ENCODE data around the gene ABCC8. TPM values are rescaled to one million over a fixed set of nuclear protein-coding genes. Genes with fewer than 3 reads are reported as not detected.

ABCC8 gene
- total RNA-seq, 4 donors from 2014 or later = 0.23 to 1.9 (median 0.62) TPM; not detected in 1

- Histone ChIP-seq H3K4me1 (no peaks in the 10 kb centered on the region), H3K36me3 (no peaks in the 10 kb centered on the region), H3K27me3 (no peaks in the 10 kb centered on the region), H3K4me3 (no peak overlapping the region), H3K27ac (no peak overlapping the region), H3K9me3 (no peaks in the 10 kb centered on the region)
- TF ChIP-seq, protein P1, sequence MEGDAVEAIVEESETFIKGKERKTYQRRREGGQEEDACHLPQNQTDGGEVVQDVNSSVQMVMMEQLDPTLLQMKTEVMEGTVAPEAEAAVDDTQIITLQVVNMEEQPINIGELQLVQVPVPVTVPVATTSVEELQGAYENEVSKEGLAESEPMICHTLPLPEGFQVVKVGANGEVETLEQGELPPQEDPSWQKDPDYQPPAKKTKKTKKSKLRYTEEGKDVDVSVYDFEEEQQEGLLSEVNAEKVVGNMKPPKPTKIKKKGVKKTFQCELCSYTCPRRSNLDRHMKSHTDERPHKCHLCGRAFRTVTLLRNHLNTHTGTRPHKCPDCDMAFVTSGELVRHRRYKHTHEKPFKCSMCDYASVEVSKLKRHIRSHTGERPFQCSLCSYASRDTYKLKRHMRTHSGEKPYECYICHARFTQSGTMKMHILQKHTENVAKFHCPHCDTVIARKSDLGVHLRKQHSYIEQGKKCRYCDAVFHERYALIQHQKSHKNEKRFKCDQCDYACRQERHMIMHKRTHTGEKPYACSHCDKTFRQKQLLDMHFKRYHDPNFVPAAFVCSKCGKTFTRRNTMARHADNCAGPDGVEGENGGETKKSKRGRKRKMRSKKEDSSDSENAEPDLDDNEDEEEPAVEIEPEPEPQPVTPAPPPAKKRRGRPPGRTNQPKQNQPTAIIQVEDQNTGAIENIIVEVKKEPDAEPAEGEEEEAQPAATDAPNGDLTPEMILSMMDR (IDR thresholded peaks at IDR 0.05) = no peak
- TF ChIP-seq POLR2A (IDR thresholded peaks at IDR 0.05) (no peak), EP300 (IDR thresholded peaks at IDR 0.05) (no peak), POLR2AphosphoS5 (IDR thresholded peaks at IDR 0.05) (no peak)
- ATAC-seq = no peak
- 90 to 100% methylated on average over 1 to 3 of the region's 7 CpGs for WGBS, 2 donors (ENCODE audit: low coverage in 1 of 2)
These were observed 40.0 kb upstream of the ABCC8 start for GRCh38 chr11:17516551-17517150.

- TF ChIP-seq EP300 (IDR thresholded peaks at IDR 0.05) (no peak), POLR2AphosphoS5 (IDR thresholded peaks at IDR 0.05) (no peak), POLR2A (IDR thresholded peaks at IDR 0.05) (no peak)
- TF ChIP-seq, protein P1 (IDR thresholded peaks at IDR 0.05) = no peak
- Histone ChIP-seq H3K4me3 (no peak overlapping the region), H3K27ac (no peak overlapping the region), H3K9me3 (no peaks in the 10 kb centered on the region), H3K4me1 (no peaks in the 10 kb centered on the region), H3K36me3 (no peaks in the 10 kb centered on the region), H3K27me3 (no peaks in the 10 kb centered on the region)
- ATAC-seq = no peak
- 36 to 74% methylated on average over 3 to 5 of the region's 5 CpGs for WGBS, 2 donors (ENCODE audit: low coverage in 1 of 2)
These were observed 39.0 kb upstream of the ABCC8 start for GRCh38 chr11:17515443-17516176.

- no peak for ATAC-seq
- Histone ChIP-seq H3K4me3 (no peak overlapping the region), H3K27me3 (no peaks in the 10 kb centered on the region), H3K36me3 (no peaks in the 10 kb centered on the region), H3K27ac (no peak overlapping the region), H3K9me3 (no peaks in the 10 kb centered on the region), H3K4me1 (no peaks in the 10 kb centered on the region)
- WGBS, 2 donors (ENCODE audit: low coverage in 1 of 2) = 84 to 87% methylated on average over 3 to 4 of the region's 4 CpGs
- TF ChIP-seq, protein P1 (IDR thresholded peaks at IDR 0.05) = no peak
- no peak for TF ChIP-seq EP300 (IDR thresholded peaks at IDR 0.05)
- no peak for TF ChIP-seq POLR2A (IDR thresholded peaks at IDR 0.05)
- no peak for TF ChIP-seq POLR2AphosphoS5 (IDR thresholded peaks at IDR 0.05)
These were observed 37.8 kb upstream of the ABCC8 start for GRCh38 chr11:17514476-17514875.

DNA sequence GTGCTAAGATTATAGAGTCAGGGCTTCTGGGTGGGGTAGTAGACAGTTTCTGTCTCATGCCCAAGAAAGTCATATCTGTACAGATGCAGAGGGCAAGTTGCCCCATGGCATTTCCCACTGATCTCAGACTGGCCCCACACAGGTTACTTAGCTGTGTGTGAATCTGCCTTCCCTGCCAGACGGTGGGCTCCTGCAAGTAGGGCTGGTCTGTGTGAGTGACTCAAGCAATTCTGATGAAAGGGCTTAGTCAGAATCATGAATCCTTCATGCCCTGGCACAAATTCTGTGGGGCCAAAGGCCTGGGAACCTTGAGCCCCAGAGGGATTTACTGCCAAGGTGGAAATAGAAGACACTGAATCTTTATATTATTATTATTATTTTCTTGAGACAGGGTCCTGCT, 37.2 kb upstream of the ABCC8 start:
- TF ChIP-seq POLR2A (IDR thresholded peaks at IDR 0.05) (no peak), EP300 (IDR thresholded peaks at IDR 0.05) (no peak), POLR2AphosphoS5 (IDR thresholded peaks at IDR 0.05) (no peak)
- TF ChIP-seq, protein P1 (IDR thresholded peaks at IDR 0.05) = no peak
- Histone ChIP-seq H3K4me1 (peaks cover 0 to 4% (median 2%) of the 10 kb centered on the region in 3 donors), H3K9me3 (no peaks in the 10 kb centered on the region), H3K27me3 (no peaks in the 10 kb centered on the region), H3K36me3 (no peaks in the 10 kb centered on the region), H3K4me3 (no peak overlapping the region), H3K27ac (no peak overlapping the region)
- no CpG with 5 or more reads among the region's 1 CpG for whole genome bisulfite sequencing, 2 donors (ENCODE audit: low coverage in 1 of 2)
- ATAC-seq = no peak

GRCh38 chr11:17512101-17512500, 35.5 kb upstream of the ABCC8 start:
- Histone ChIP-seq H3K4me1 (peaks cover 0 to 17% (median 7%) of the 10 kb centered on the region in 3 donors), H3K9me3 (no peaks in the 10 kb centered on the region), H3K27me3 (no peaks in the 10 kb centered on the region), H3K36me3 (no peaks in the 10 kb centered on the region), H3K4me3 (no peak overlapping the region), H3K27ac (no peak overlapping the region)
- ATAC-seq = no peak
- WGBS, 2 donors (ENCODE audit: low coverage in 1 of 2) = 15 to 20% methylated on average over 1 to 2 of the region's 2 CpGs
- TF ChIP-seq POLR2A (IDR thresholded peaks at IDR 0.05) (no peak), EP300 (IDR thresholded peaks at IDR 0.05) (no peak), POLR2AphosphoS5 (IDR thresholded peaks at IDR 0.05) (no peak)
- TF ChIP-seq, protein P1 (IDR thresholded peaks at IDR 0.05) = no peak
